D721Med (cell line): ENCODE data around the gene CYP1A2.

Experiments
- DNase-seq: peaks from one replicate; pipeline ENCODE4 v3.0.0; 2011; ENCODE audit warnings: low spot score; ENCODE audit not compliant: insufficient read length
- FAIRE-seq: peaks from 2 replicates; lab custom pipeline; 2011; peaks lifted over from hg19 to GRCh38; lab: Jason Lieb, UNC
- TF ChIP-seq, protein P1 (sequence below): IDR thresholded peaks from 2 replicates; pipeline ENCODE4 v1.5.1; 2012; ENCODE audit warnings: mild to moderate bottlenecking, control low read depth; ENCODE audit not compliant: insufficient read depth; ENCODE audit errors: missing control alignments

The CYP1A2 gene

DNA sequence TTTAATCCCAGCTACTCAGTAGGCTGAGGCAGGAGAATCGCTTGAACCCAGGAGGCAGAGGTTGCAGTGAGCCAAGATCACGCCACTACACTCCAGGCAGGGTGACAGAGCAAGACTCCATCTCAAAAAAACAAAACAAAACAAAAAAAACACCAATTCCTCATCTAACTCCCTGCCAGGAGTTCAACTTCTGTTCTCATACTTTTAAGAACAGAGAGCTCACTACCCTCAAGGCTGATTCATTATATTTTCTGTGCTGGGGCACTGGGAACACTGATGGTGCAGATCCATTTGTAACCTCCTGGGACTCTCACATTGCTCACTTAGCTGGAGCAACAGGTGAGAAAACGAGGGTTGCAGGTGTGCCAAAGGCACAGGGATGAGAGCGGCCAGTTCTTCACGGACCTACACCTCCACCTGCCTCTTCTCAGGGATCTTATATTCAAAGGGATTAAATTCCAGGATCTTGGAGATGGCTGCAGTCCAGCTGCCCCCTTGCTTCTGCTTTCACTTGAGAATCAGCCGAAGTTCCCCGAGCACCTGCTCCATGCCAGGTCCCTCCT is 20.9 kb downstream of the CYP1A2 start:
- FAIRE-seq: no peak
- TF ChIP-seq, protein P1, sequence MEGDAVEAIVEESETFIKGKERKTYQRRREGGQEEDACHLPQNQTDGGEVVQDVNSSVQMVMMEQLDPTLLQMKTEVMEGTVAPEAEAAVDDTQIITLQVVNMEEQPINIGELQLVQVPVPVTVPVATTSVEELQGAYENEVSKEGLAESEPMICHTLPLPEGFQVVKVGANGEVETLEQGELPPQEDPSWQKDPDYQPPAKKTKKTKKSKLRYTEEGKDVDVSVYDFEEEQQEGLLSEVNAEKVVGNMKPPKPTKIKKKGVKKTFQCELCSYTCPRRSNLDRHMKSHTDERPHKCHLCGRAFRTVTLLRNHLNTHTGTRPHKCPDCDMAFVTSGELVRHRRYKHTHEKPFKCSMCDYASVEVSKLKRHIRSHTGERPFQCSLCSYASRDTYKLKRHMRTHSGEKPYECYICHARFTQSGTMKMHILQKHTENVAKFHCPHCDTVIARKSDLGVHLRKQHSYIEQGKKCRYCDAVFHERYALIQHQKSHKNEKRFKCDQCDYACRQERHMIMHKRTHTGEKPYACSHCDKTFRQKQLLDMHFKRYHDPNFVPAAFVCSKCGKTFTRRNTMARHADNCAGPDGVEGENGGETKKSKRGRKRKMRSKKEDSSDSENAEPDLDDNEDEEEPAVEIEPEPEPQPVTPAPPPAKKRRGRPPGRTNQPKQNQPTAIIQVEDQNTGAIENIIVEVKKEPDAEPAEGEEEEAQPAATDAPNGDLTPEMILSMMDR: no peak
- no peak for DNase-seq

DNA sequence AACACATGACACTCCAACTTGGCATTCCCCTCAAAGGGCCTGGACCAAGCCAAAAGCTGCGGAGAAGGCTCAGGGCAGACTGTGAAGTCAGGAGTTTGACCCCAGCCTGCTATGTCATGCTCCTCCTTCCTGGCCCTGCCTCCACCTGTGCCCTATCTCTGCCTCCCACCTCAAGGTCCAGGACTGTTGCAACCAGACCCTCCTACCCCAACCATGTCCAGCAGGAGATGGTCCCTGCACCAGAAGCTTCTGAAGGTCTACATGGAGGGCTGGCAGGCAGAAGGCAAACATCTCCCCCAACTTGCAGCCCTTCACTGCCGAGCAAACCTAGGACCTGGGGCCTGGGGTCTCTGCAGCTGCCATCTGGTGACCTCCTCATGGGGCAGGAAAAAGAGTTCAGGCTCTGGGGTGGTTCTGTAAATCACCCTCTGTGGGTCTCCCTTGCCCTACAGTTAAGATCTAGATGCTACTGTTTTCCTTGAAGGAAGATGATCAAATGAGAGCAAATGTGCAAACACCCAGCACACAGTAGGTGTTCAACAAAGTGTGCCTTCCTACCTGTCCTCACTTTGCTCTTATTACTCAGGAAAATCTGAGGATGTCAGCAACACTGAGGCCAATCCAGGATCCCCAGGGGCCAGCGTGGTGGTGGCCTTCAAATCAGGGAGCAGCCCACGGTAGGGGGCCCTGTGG is 21.7 kb downstream of the CYP1A2 start:
- FAIRE-seq (no peak), DNase-seq (no peak)
- TF ChIP-seq, protein P1: no peak

GRCh38 chr15:74773329-74773728 is 24.7 kb downstream of the CYP1A2 start:
- DNase-seq: no peak
- TF ChIP-seq, protein P1: no peak
- no peak for FAIRE-seq

DNA sequence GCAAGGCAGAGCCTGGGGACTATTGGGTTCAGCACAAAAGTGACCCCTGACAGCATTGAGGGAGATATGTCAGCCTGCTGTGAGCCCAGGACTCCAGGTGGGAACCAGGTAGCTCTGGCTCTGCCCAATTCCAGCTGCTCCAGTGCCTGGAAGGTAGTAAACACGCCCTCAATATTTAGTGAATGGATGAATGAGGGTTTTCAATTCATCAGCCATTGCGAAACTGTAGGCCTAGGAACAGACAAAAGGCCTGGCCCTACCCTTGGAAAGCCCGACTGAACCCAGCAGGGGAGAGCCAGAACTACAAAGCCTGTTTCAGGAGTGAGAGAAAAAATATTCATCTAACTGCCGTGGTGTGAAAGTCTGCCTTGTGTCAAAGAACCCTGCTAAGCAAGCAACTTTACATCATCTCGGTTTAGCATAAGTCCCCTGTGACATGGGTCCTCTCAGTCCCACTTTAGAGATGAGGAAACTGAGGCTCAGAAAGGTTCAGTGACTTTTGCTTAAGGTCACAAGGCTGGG is 25.1 kb downstream of the CYP1A2 start:
- no peak for DNase-seq
- no peak for FAIRE-seq
- TF ChIP-seq, protein P1: no peak

GRCh38 chr15:74775132-74775562 is 26.5 kb downstream of the CYP1A2 start:
- FAIRE-seq (no peak), DNase-seq (no peak)
- TF ChIP-seq, protein P1: no peak

DNA sequence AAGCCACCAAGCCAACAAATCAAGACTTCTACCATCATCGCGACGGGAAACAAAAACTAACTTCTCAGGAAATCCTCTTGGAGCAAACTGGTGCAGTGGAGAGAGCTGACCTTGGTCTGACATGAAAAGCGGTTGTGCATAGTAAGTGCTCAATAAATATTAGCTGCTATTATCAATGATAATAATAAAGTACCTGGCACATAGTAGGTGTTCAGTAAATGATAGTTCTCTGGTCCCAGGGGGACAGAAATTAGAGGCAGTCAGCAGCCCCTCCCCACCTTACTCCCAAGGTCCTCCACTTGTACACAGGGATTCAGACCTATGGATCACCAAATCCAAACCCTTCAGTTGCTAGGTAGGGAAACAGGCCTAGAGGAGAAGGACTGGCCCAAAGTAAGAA is 27.2 kb downstream of the CYP1A2 start:
- TF ChIP-seq, protein P1: no peak
- no peak for DNase-seq
- no peak for FAIRE-seq
